Hepatocyte (in vitro differentiated cells): ENCODE measurements around the gene SHANK1.

ENCODE experiments used
- CTCF ChIP-seq: fragments of 200-600 bp; sonication (generic); IDR thresholded peaks from 2 replicates; pipeline ENCODE4 v1.5.1; 2016; ENCODE audit warnings: antibody characterized with exemption, mild to moderate bottlenecking; ENCODE audit not compliant: poor library complexity
- EZH2phosphoT487 ChIP-seq: fragments of 200-600 bp; sonication (generic); IDR thresholded peaks from one replicate; pipeline ENCODE4 v1.6.1; 2018; ENCODE audit warnings: antibody characterized with exemption, mild to moderate bottlenecking, low read depth, moderate library complexity; ENCODE audit not compliant: unreplicated experiment, severe bottlenecking

- no peak for TF ChIP-seq CTCF
- TF ChIP-seq EZH2phosphoT487 = no peak
Observed at GRCh38 chr19:50712833-50713232, 6.8 kb downstream of the SHANK1 start.
